HL-60 (cell line): Measurements from ENCODE around the gene ZBTB45.
A peak's percentile ranks its signal among the peaks of the same experiment; 100 is the strongest.

Experiments used
- CTCF ChIP-seq: IDR thresholded peaks from one replicate; pipeline ENCODE4 v1.5.1; 2011; ENCODE audit warnings: low read length, control low read depth, inconsistent platforms; ENCODE audit not compliant: insufficient read depth
- GABPA ChIP-seq: IDR thresholded peaks from 2 replicates; pipeline ENCODE4 v1.6.1; 2012; ENCODE audit warnings: low read depth
- POLR2AphosphoS5 ChIP-seq: IDR thresholded peaks from 2 replicates; pipeline ENCODE4 v1.6.1; 2012; ENCODE audit warnings: low read depth
- REST ChIP-seq: IDR thresholded peaks from 2 replicates; pipeline ENCODE4 v1.6.1; 2012; ENCODE audit warnings: low read depth; ENCODE audit not compliant: insufficient replicate concordance
- SPI1 ChIP-seq: IDR thresholded peaks from 2 replicates; pipeline ENCODE4 v1.6.1; 2012; ENCODE audit warnings: low read depth, mild to moderate bottlenecking, borderline replicate concordance

GRCh38 chr19:58558623-58559274, 39.1 kb upstream of the ZBTB45 start:
- TF ChIP-seq CTCF = no peak
- peak; percentile 47 for TF ChIP-seq REST
- TF ChIP-seq POLR2AphosphoS5 = no peak; the same call in 1 of the 2 replicates
- TF ChIP-seq GABPA = peak; percentile 74; the same call in 1 of the 2 replicates
- TF ChIP-seq SPI1 = peak; percentile 21; the same call in 1 of the 2 replicates
